ENCODE results near the gene PSMD3.

PSMD3 gene

DNA sequence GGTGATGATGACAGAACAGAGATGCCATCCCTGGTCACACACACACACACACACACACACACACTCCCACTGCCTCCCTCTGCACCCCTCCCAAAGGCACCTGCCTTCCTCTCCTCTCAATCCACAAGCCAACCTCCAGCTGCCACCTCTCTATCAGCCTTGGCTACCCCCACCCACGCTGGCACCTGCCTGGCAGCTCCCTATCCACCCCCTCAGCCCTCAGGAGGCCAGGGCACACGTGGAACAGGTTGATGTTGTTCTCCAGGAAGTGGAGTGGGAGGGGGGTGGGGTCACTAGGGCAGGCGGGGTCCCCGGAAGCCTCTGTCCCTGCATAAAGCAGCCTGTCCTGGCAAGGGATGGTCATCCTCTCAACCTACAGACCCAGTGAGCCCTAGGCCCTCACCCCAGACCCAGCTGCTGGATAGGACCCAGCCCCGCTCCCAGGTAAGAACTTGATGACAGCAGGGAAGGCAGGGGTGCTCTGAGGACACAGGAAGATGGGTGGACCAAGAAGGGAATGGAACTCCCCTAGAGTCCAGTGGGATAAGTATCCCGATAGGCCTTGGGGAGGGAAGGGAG, 17.9 kb upstream of the PSMD3 start, which contains the start of gene GSDMA:
Gene GSDMA, plus strand, starts transcription at position 363 of the 579 bp plus-strand sequence. CDS start 2,684 bp downstream, outside the sequence.
- DNase-seq, result no peak

DNA sequence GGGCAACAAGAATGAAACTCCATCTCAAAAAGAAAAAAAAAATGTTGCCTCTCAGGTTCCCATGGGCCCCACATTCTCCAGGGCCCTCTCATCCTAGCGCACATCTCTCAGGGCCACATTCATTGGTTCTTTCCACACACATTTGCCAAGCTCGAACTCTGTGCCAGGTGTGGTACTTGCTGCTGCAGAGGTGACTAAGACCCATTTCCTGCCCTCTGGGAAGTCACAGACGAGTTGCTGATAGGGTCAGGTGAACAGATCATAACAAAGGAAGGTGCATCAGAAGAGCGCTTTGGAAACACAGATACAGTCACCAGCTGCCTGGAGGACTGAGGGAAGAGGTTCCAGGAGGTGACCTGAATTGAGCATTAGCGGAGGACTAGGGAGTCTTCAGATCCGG, 16.8 kb upstream of the PSMD3 start:
- peak; percentile 45 for DNase-seq

DNA sequence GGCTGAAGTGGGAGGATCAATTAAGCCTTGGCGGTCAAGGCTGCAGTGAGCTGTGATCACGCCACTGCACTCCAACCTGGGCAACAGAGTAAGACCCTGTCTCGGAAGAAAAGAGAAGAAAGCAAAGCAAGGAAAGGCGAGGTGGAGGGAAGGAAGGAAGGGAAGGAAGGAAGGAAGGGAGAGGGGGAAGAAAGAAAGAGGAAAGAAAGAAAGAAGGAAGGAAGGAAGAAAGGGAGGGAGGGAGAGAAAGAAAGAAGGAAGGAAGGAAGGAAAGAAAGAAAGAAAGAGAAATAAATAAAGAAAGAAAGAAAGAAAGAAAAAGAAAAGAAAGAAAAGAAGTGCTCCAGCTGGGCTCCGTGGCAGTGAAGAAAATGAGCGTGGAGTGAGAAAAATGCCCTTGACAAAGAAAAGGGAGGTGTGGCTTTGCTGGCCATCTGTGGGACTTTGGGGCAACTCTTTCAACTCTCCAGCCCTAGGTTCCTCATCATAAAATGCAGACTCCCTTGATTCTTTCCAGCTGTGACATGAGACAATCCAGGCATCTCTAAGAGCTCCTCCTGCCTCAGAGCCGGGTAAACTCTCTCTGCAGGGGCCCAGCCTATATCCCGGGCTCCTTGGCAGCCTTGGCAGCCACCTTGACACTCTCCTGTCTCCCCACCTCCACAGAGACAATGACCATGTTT, 15.4 kb upstream of the PSMD3 start:
- no peak for DNase-seq

DNA sequence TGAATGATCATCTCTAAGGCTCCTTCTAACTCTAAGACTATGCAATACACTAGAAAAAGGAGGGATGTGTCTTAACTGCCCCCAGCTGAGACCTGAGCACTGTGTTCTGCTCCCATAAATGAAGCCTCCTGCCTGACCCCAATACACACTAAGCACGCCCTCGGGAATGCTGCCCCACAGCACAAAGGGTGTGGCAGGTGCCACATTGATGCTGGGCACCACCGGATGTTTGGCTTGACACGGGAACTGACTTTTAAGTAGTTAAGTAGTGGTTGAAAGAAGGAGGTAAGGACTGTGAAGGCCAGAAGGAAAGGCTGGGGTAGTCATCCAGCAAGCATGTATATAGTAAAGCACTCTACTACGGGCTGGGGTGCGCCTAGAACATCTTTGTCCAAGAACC, 13.8 kb upstream of the PSMD3 start:
- no peak for DNase-seq

DNA sequence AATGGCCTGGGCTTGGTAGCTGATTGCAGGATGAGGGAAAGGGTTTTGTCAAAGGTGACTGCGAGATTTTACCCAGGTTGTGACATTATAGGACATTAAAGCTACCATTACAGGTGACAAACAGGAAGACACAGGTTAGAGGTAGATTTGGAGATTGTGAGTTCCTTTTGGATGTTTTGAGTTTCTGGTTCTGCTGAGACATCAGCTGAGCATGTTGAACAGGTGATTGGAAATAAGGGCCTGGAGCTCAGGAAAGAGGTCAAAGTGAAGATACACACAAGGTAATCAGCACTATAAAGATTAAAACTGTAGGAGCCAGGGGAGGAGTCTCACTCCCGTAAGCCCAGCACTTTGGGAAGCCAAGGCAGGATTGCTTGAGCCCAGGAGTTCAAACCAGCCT, 11.8 kb upstream of the PSMD3 start:
- DNase-seq, result no peak

DNA sequence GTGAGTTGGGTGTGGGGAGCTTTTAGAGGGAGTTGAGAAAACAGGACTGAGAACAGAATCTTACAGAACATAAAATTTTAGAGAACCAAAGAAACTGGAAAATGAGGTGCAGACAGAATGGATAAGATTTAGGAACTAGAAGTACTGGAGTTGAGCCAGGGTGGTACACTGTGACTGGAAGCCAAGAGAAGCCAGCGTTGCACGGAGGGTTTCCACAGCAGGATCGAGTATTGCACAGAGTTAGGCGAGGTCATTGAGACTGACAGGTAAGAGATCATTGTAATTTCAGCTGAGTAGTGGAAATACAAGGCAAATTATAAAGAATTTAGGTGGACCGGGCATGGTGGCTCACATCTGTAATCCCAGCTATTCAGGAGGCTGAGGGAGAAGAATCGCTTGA, 11.2 kb upstream of the PSMD3 start:
- no peak for DNase-seq

DNA sequence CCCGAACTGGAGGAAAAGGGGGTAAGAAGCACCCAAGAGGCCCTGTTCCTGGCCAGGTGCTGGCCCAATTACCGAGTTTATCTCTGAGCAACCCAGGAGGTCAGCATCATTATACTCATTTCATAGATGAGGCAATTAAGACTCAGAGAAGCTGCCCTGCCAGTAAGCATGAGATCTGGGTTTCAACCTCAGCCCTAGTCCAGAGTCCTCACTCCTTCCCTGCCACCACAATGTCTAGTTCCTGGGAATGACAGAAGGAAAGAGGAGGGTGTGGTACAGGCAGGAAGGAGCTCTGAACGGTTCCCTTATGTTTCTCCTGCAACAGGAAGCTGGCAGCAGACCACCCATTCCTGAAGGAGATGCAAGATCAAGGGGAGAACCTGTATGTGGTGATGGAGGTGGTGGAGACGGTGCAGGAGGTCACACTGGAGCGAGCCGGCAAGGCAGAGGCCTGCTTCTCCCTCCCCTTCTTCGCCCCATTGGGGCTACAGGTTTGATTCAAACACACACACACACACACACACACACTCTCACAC, 10.4 kb upstream of the PSMD3 start:
- DNase-seq, result no peak

DNA sequence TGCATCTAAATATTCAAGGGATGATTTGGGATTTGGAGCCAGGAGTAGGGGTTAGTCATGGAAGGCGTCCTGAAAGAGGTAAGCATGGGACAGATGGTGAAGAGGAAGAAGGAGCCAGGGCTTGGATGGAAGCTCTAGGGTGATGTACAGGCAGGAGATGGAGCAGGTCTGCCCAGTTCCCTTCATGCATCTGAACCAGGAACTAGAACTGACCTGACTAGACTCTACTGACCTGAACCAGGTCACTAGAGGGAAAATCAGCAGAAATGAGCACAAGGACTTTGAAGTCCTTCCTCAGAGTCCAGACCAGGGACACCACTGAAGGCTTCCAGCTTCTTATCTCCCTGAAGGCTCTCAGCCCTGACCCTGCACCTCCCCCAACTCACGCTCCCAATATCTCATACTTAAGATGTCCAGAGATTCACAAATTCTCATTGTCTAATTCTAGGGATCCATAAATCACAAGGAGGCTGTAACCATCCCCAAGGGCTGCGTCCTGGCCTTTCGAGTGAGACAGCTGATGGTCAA, 9.5 kb upstream of the PSMD3 start:
- DNase-seq, result no peak

DNA sequence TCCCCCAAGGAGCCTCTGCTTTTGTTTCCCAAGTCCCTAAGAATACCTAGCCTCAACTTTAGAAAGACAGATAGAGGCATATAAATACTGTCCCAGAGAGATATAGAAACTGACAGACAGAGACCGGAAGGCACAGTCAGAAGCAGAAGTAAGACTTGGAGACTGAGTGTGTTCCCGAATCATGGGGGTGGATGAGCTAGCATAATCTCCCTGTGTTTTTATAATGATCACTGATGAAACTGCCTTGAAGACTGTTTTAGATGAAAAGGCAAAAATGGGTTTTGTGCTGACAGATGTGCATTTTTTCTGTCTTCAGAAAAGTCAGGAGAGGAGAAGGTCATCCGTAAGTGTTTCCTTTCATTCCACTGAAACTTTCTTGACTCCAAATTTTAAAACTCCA, 8.3 kb upstream of the PSMD3 start:
- DNase-seq, result no peak

DNA sequence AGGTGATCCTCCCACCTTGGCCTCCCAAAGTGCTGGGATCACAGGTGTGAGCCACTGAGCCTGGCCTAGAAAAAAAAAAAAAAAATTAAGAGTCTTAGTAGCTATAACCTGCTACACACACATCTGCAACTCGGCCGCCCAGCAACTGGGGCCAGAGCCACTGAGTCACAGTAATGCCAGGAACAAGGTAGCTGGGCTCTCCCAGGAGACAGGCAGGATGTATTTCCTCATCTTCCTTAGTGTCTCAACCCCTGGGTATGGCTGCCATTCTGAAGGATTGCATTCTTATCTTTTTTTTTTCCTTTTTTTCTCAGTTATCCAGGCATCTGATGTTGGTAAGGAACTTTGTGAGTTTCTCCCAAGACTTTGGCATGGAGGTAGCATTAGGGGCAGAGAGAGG, 7.1 kb upstream of the PSMD3 start:
- no peak for DNase-seq

DNA sequence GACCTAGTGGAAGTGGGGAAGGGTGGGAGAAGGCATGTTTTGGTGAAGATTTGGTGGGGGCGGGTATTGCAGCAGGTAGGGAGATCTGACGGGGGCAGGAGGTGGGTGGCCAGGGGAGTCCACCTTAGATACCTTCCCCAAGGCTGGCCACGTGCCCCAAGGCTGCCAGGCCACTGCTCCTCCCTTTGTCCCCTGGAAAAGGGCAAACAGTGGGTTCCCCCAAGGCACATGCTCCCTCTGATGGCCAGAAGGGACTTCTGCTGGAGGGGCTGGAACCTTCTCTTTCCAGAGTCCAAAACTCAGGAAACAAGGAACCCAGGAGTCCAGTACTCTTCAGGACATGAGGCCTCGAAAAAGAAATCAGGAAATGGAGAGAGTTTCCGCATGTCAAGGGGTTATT, 6.2 kb upstream of the PSMD3 start:
- DNase-seq, result no peak

DNA sequence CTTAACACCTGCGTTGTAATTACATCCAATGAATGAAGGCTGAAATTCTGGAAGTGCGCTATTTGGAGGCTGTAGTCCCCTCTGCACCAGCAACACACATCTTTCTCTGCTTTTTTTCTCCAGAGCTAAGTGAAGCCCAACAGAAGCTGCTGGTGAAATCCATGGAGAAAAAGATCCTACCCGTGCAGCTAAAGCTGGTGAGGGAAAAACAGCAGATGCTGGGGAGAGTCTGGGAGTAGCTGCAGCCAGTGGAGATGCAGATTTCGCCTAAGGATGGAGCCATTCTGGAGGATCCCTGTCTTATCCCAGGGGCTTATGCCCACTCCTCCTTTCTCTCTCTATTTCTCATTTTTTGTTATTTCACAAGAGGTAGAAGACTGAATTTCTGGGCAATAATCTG, 4.8 kb upstream of the PSMD3 start:
- DNase-seq, result no peak

DNA sequence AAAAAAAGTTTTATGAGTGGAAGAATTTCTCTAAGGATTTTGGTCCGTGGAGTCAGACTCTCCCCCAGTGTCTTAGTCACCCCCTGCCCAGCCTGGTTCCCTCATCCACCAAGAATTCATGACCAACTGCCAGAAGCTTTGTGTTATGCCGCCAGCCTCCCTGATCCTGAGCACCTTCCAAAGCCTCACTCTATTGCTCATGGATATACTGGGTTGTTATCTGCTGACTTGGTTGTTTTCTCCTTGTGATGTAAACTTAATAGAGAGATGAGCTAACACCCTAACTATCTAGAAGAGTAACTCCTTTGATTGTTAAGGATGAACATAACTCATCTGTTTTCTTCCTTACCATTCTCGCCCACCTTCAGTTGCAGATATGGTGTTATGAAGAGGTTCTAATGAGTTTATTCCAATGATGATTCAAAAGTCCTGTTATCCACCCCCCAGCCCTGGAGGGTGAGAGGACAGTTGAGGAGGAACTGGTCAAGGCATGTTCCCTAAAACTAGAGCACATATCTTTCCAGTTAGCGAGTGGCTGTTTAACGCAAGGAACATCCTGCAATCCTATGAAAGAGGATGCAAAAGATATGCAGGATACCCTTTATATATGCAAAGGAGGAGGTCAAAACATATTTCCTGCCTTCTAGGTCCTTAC, 1.5 kb upstream of the PSMD3 start:
- no peak for DNase-seq

DNA sequence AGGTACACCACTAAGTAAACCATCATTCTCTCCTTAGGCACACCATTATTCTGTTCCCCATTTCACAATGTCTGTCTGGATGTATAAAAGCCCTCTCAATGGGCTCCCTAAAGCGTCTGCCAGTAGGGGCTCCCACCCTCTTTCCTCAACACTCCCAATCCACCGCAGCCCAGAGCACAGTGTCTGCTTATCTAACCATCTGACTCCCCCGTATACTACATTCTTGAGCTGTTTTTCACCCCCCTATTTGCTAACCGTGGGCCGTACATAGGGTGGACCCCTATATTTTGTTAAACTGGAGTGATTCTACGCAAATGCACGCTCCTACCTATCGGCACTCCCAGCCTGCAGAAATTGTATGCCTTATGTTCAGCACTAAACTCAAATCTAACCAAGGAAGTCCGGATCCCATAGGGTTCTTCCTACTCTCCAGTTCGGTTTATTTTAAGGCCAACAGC, 685 bp upstream of the PSMD3 start:
- DNase-seq, result no peak

DNA sequence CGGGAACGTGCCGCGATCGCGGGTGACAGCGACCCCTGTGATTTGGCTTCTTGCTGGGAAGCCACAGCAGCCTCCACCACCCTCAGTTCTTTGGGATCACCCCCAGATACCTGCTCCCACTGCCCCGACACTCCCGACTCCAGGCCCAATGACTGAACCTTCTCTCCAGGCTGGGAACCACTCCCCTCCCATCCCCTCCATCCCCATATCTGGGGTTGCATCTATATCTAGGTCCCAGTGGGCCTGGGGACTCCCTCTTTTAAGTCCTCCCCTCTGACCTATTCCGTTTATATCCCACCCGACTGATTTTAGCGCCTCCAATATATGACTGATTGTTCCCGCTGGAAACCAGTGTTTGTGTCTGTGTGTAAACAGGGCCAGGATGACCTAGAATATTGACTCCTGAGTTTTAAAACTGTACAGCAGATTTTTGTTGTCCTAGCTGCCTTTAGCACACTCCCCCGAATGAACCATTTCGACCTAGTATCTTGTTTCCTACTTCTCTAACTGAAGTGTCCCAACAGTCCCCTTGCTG, 667 bp downstream of the PSMD3 start:
- no peak for DNase-seq

DNA sequence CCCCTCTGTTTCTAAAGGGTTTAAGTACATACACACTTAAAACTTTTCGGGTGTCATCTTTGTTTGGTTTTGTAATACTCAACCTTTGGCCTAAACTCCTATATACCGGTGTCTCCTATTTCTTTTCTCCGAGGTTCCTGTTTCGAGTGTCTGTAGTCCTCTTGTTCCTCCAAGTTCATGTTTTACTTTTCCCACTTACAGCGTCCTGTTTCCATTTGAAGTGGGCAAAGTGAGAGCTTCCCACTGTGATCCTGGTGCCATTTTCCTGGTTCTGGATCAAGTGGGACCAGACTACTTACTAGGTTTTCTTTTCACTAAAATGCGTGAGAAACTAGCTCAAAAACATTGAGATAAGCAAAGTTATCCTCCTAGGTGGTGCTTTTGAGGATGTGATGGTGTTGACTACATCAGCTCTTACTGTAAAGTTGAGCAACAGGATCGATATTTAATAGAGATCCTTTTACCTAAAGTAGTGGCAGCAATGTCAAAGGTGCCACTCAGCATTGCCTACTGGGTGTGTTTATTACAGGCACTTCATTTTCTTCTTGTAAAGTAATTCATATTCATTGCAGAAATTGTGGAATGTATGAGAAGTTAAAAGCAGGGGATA, 1.3 kb downstream of the PSMD3 start:
- DNase-seq, result no peak

DNA sequence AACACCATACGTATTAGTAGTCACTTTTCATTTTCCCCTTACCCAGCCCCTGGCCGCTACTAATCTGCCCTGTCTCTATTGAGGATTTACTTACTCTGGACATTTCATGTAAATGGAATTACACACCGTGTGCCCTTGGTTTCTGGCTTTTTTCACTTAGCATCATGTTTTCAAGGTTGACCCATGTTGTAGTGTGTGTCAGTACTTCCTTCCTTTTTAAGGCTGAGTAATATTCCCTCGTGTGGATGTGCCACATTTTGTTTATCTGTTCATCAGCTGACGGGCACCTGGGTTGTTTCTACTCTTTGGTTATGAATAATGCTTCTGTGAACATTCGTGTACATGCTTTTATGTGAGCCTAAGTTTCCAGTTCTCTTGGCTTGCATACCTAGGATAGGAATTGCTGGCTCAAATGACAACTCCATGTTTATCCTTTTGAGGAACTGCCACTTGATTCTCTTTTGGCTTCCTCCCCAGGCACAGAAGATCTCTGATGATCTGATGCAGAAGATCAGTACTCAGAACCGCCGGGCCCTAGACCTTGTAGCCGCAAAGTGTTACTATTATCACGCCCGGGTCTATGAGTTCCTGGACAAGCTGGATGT, 7.7 kb downstream of the PSMD3 start:
- DNase-seq, result no peak

DNA sequence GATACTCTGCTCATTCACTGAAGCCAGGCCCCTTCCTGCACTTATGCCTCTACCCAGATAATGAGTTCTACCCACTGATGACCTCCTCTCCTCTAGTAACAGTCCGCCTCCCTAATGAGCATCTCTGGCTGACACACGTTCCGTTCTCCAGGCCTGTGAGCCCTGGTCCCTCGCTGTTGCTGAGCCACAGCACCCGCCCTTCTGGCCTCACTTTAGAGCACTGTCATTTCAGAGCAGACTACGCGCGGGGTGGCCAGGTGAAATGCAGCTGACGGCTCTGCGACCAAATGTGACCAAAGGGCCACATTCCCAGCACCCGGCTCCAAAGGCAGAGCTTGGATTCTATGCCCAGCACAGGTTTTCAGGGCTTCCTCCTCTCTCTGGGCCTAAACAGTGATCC, 13.8 kb downstream of the PSMD3 start:
- no peak for DNase-seq

DNA sequence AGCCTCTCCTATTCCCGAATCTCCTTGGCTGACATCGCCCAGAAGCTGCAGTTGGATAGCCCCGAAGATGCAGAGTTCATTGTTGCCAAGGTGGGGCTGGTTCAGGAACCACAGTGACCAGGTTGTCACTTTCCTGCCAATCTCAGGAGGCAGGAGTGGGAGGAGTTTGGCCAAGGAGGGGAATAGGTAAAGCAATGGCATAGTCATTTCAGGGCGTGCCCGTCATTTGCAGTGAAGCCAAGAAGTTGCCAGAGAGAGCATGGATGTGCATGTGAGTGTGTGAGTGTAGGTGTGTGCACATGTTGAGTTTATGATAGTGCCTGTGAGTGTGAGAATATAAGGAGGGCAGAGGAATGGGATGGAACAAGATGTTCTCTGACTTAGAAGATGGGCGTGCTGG, 14.8 kb downstream of the PSMD3 start:
- DNase-seq, result no peak

DNA sequence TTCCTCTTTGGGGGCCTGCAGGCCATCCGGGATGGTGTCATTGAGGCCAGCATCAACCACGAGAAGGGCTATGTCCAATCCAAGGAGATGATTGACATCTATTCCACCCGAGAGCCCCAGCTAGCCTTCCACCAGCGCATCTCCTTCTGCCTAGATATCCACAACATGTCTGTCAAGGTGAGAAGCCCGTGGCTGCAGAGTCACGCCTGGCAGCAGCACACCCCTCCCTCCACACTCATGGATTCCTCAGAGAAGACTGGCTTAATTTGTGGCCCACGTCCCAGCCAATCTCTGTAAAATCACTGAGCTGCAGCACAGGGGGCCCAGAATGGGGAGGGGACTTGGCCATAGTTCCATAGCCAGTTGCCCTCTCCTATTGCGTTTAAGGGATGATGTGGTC, 15.6 kb downstream of the PSMD3 start:
- no peak for DNase-seq

DNA sequence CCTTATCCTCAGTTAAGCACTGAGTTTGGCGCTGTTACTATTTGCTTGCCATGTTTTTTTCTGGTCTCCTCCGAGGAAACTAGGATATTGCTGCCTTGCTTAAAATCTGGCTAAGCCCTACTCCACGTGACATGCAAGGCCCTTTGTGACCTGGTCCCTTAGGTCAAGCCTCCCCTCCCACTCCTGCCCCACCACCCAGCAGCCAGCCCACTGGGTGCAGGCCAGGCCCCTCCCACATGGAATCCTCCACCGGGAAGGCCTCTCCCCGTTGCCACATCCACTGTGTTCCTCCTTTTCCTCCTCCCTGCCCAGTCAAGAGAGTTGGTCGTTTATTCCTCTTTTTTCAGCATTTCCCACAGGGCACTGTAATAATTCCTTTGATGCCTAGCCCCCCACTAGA, 16.2 kb downstream of the PSMD3 start:
- DNase-seq, result no peak

DNA sequence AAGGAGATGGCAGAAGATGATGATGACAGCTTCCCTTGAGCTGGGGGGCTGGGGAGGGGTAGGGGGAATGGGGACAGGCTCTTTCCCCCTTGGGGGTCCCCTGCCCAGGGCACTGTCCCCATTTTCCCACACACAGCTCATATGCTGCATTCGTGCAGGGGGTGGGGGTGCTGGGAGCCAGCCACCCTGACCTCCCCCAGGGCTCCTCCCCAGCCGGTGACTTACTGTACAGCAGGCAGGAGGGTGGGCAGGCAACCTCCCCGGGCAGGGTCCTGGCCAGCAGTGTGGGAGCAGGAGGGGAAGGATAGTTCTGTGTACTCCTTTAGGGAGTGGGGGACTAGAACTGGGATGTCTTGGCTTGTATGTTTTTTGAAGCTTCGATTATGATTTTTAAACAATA, 16.9 kb downstream of the PSMD3 start:
- no peak for DNase-seq

DNA sequence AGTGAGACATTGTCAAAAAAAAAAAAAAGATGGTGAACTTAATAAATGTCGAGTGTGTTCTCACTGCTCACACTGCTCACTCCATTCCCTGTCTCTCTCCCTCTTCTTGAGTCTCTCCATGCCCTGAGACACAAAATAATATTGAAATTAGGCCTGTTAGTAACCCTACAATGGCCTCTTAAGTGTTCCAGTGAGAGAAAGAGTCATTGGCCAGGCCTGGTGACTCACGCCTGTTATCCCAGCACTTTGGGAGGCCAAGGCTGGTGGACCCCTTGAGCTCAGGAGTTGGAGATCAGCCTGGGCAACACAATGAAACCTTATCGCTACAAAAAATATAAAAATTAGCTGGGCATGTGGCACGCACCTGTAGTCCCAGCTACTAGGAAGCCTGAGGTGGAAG, 18.5 kb downstream of the PSMD3 start:
- no peak for DNase-seq
